Activated CD4-positive, alpha-beta T cell treated with anti-CD3 and anti-CD28 coated beads for 36 hours (primary cell): ENCODE measurements around the gene ADPRS. TPM values are rescaled to one million over a fixed set of nuclear protein-coding genes. Genes with fewer than 3 reads are reported as not detected.

ENCODE experiments used
- total RNA-seq, 2 experiments: library from RNA; stranded (reverse); gene quantifications; one replicate each; pipeline ENCODE4 v1.2.3, GENCODE V29; 2021

The ADPRS gene
- total RNA-seq, 2 experiments from 2014 or later, result 34.0 to 43.9 TPM

Other genes with a start within 250 kb of the ADPRS start
- 10 to 100 TPM; 31.5 to 34.6 TPM for gene AGO1, start 205.7 kb upstream of the ADPRS start, total RNA-seq
- 10 to 100 TPM; 23.3 to 33.8 TPM for gene AGO3, start 157.8 kb upstream of the ADPRS start, total RNA-seq
- gene TEKT2, start 4.8 kb upstream of the ADPRS start, total RNA-seq, result under 1 TPM in 1 of 2 experiments, not detected in 1; 0.16 TPM
- gene COL8A2, start 36.3 kb downstream of the ADPRS start, total RNA-seq, result under 1 TPM; 0.05 TPM
- 10 to 100 TPM; 43.8 to 53.8 TPM for gene TRAPPC3, start 60.6 kb downstream of the ADPRS start, total RNA-seq
- gene MAP7D1, start 67.3 kb downstream of the ADPRS start, total RNA-seq, result 100 to 1,000 TPM; 122 to 133 TPM
- 100 to 1,000 TPM; 149 to 182 TPM for gene THRAP3, start 135.6 kb downstream of the ADPRS start, total RNA-seq
- 10 to 100 TPM; 26.2 to 33.0 TPM for gene SH3D21, start 217.5 kb downstream of the ADPRS start, total RNA-seq
- 1 to 10 TPM; 2.7 to 3.1 TPM for gene EVA1B, start 234.8 kb downstream of the ADPRS start, total RNA-seq